GM23338 (cell line): ENCODE data around the gene CLUH. TPM values are rescaled to one million over a fixed set of nuclear protein-coding genes. Genes with fewer than 3 reads are reported as not detected.

Experiments
- ATAC-seq: fragments of 200-7000 bp; cut with Tn5 transposase; 3 replicates; pipeline ENCODE4 v1.9.1; 2020
- DNase-seq: peaks from one replicate; pipeline ENCODE4 v3.0.0-alpha.2; 2015; ENCODE audit warnings: low spot score
- H2AFZ ChIP-seq: fragments of 200-600 bp; sonication (generic); 2 replicates; pipeline ENCODE4 v1.8.0; 2016; ENCODE audit warnings: antibody characterized with exemption, mild to moderate bottlenecking, moderate library complexity
- H3F3A ChIP-seq: fragments of 200-600 bp; sonication (generic); replicated peaks from 2 replicates; pipeline ENCODE4 v1.8.0; 2017; ENCODE audit warnings: antibody characterized with exemption, mixed run types, low read depth
- H3K27ac ChIP-seq: fragments of 200-600 bp; sonication (generic); 2 replicates; pipeline ENCODE4 v1.6.1; 2016; ENCODE audit warnings: low read depth
- H3K27me3 ChIP-seq: fragments of 200-600 bp; sonication (generic); 2 replicates; pipeline ENCODE4 v1.8.0; 2016; ENCODE audit warnings: mild to moderate bottlenecking, mixed run types, moderate library complexity; ENCODE audit not compliant: insufficient read depth
- H3K36me3 ChIP-seq: fragments of 200-600 bp; sonication (generic); 2 replicates; pipeline ENCODE4 v1.8.0; 2016; ENCODE audit warnings: mild to moderate bottlenecking; ENCODE audit not compliant: insufficient read depth
- H3K4me1 ChIP-seq: fragments of 200-600 bp; sonication (generic); 2 replicates; pipeline ENCODE4 v1.8.0; 2016; ENCODE audit warnings: mild to moderate bottlenecking, moderate library complexity; ENCODE audit not compliant: insufficient read depth
- H3K4me2 ChIP-seq: fragments of 200-600 bp; sonication (generic); 2 replicates; pipeline ENCODE4 v1.7.1; 2017; ENCODE audit warnings: mixed run types
- H3K4me3 ChIP-seq: fragments of 200-600 bp; sonication (generic); 2 replicates; pipeline ENCODE4 v1.6.1; 2016; ENCODE audit warnings: mixed run types
- H3K79me2 ChIP-seq: fragments of 200-600 bp; sonication (generic); replicated peaks from 2 replicates; pipeline ENCODE4 v1.8.0; 2017; ENCODE audit warnings: mild to moderate bottlenecking; ENCODE audit not compliant: insufficient read depth
- H3K9me2 ChIP-seq: fragments of 200-600 bp; sonication (generic); 2 replicates; pipeline ENCODE4 v1.8.0; 2017; ENCODE audit not compliant: insufficient read depth
- H4K20me1 ChIP-seq: fragments of 200-600 bp; sonication (generic); replicated peaks from 2 replicates; pipeline ENCODE4 v1.8.0; 2017; ENCODE audit warnings: mild to moderate bottlenecking; ENCODE audit not compliant: insufficient read depth
- H3K27ac Mint-ChIP-seq: 2 replicates; pipeline ENCODE4 v1.8.0; 2020; ENCODE audit warnings: inconsistent platforms, mild to moderate bottlenecking, moderate library complexity, mixed read lengths
- H3K27me3 Mint-ChIP-seq: 3 replicates; pipeline ENCODE4 v1.8.0; 2022; ENCODE audit warnings: low read depth, mild to moderate bottlenecking, moderate library complexity, mixed read lengths, inconsistent platforms; ENCODE audit not compliant: insufficient read depth, poor library complexity
- H3K36me3 Mint-ChIP-seq: 3 replicates; pipeline ENCODE4 v1.8.0; 2021; ENCODE audit warnings: low read depth, mild to moderate bottlenecking, inconsistent platforms, moderate library complexity, mixed read lengths
- H3K4me1 Mint-ChIP-seq: 3 replicates; pipeline ENCODE4 v1.8.0; 2020; ENCODE audit warnings: mild to moderate bottlenecking, inconsistent platforms, mixed read lengths
- H3K4me3 Mint-ChIP-seq: 3 replicates; pipeline ENCODE4 v1.8.0; 2021; ENCODE audit warnings: moderate library complexity, mild to moderate bottlenecking, inconsistent platforms, mixed read lengths
- H3K9me3 Mint-ChIP-seq: 3 replicates; pipeline ENCODE4 v1.8.0; 2020; ENCODE audit warnings: moderate library complexity, mild to moderate bottlenecking, inconsistent platforms, mixed read lengths
- CREB1 ChIP-seq: fragments of 250-450 bp; sonication (Bioruptor Pico); IDR thresholded peaks from 2 replicates; pipeline ENCODE4 v1.5.0; 2020; ENCODE audit warnings: low read depth, mild to moderate bottlenecking, moderate library complexity
- CTCF ChIP-seq, 2 experiments: fragments of 200-600 bp in 1 of 2; sonication (generic) in 1 of 2; conservative IDR thresholded peaks; 2 replicates each; pipeline versions ENCODE4 v1.5.1 to v1.6.1; 2016 to 2017; ENCODE audit warnings: antibody characterized with exemption in 2 of 2, low read depth in 2 of 2, mild to moderate bottlenecking in 2 of 2, moderate library complexity in 1 of 2
- ETS1 ChIP-seq: IDR thresholded peaks from 2 replicates; pipeline ENCODE4 v1.6.1; 2016; ENCODE audit warnings: antibody characterized with exemption
- EZH2 ChIP-seq: fragments of 200-600 bp; sonication (generic); IDR thresholded peaks from one replicate; pipeline ENCODE4 v1.8.0; 2017; ENCODE audit warnings: antibody characterized with exemption, mild to moderate bottlenecking, low read depth; ENCODE audit not compliant: unreplicated experiment
- EZH2phosphoT487 ChIP-seq: fragments of 200-600 bp; sonication (generic); IDR thresholded peaks from one replicate; pipeline ENCODE4 v1.8.1; 2018; ENCODE audit warnings: antibody characterized with exemption; ENCODE audit not compliant: unreplicated experiment
- JUNB ChIP-seq: IDR thresholded peaks from one replicate; pipeline ENCODE4 v1.6.1; 2016; ENCODE audit warnings: antibody characterized with exemption; ENCODE audit not compliant: unreplicated experiment
- NANOG ChIP-seq: IDR thresholded peaks from 2 replicates; pipeline ENCODE4 v1.6.1; 2016; ENCODE audit warnings: antibody characterized with exemption, borderline replicate concordance
- POLR2AphosphoS5 ChIP-seq: IDR thresholded peaks from 2 replicates; pipeline ENCODE4 v1.6.1; 2016; ENCODE audit warnings: antibody characterized with exemption, low read depth
- STAT1 ChIP-seq: IDR thresholded peaks from one replicate; pipeline ENCODE4 v1.6.1; 2016; ENCODE audit warnings: antibody characterized with exemption; ENCODE audit not compliant: unreplicated experiment
- ZNF331 ChIP-seq: fragments of 250-450 bp; sonication (Bioruptor Pico); IDR thresholded peaks from 2 replicates; pipeline ENCODE4 v1.5.0; 2020; ENCODE audit warnings: low read depth, mild to moderate bottlenecking, moderate library complexity
- ZNF462 ChIP-seq: fragments of 250-450 bp; sonication (Bioruptor Pico); IDR thresholded peaks from 2 replicates; pipeline ENCODE4 v1.5.0; 2020; ENCODE audit warnings: mild to moderate bottlenecking, moderate library complexity
- polyA plus RNA-seq: library from polyadenylated mRNA; unstranded; fragments of >200 nt; fragmentation: Nextera tagmentation; extraction: Ambion mirVana; gene quantifications from 2 replicates; pipeline ENCODE4 v1.2.1, GENCODE V29; 2016
- total RNA-seq: library from RNA; depleted of rRNA; stranded (reverse); fragments of >200 nt; shearing (Covaris generic); gene quantifications from 2 replicates; pipeline ENCODE4 v1.2.3, GENCODE V29; 2014

CLUH gene
- total and polyA plus RNA-seq, 2 experiments from 2014 or later: 23.5 to 90.0 TPM

GRCh38 chr17:2723505-2723996 lies 12.0 kb upstream of the CLUH start (continued):
- TF ChIP-seq ZNF462 (CRISPR knock-in tag) (no peak), NANOG (no peak), CTCF (conservative IDR thresholded peaks at IDR 0.05; ENCODE audit: low read depth in 2 of 2) (no peak), EZH2phosphoT487 (no peak), CREB1 (CRISPR knock-in tag) (no peak), JUNB (no peak)

GRCh38 chr17:2722611-2723010 lies 11.0 kb upstream of the CLUH start:
- Histone ChIP-seq H3K27ac (no peak overlapping the region), H3K4me1 (peaks cover 28% of the 10 kb centered on the region), H4K20me1 (peaks cover 3% of the 10 kb centered on the region; the same call in 1 of the 2 replicates), H2AFZ (no peak overlapping the region), H3K36me3 (no peaks in the 10 kb centered on the region), H3K9me2 (no peaks in the 10 kb centered on the region), H3K27me3 (peaks cover 3% of the 10 kb centered on the region; the same call in 1 of the 2 replicates), H3F3A (peaks cover 10% of the 10 kb centered on the region), H3K4me2 (no peak overlapping the region), H3K79me2 (no peaks in the 10 kb centered on the region), H3K4me3 (no peak overlapping the region)
- TF ChIP-seq STAT1: no peak
- no peak for TF ChIP-seq ZNF331 (CRISPR knock-in tag)
- no peak for TF ChIP-seq ETS1
- TF ChIP-seq POLR2AphosphoS5: no peak
- TF ChIP-seq JUNB: no peak
- no peak for TF ChIP-seq EZH2
- no peak for TF ChIP-seq CTCF (conservative IDR thresholded peaks at IDR 0.05; ENCODE audit: low read depth in 2 of 2)
- no peak for TF ChIP-seq CREB1 (CRISPR knock-in tag)
- ATAC-seq (no peak), DNase-seq (no peak)
- Mint-ChIP-seq H3K36me3 (peaks cover 3% of the 10 kb centered on the region; the same call in 1 of the 3 replicates), H3K4me1 (peaks cover 21% of the 10 kb centered on the region), H3K4me3 (no peak overlapping the region), H3K27ac (no peak overlapping the region), H3K9me3 (no peaks in the 10 kb centered on the region), H3K27me3 (peaks cover 25% of the 10 kb centered on the region)
